DND-41 (cell line): Measurements from ENCODE around the gene OTUD4.

Experiments
- ATAC-seq: fragments of 200-7000 bp; cut with Tn5 transposase; 3 replicates; pipeline ENCODE4 v1.9.1; 2021; ENCODE audit warnings: low read depth; ENCODE audit not compliant: insufficient read depth
- DNase-seq: peaks from one replicate; pipeline ENCODE4 v3.0.0-alpha.2; 2020
- H2AFZ ChIP-seq: 2 replicates; pipeline ENCODE4 v1.6.0; 2012; ENCODE audit warnings: low read depth, low read length
- H3K27ac ChIP-seq: 2 replicates; pipeline ENCODE4 v1.5.1; 2012; ENCODE audit warnings: low read length, inconsistent platforms
- H3K27me3 ChIP-seq: fragments of 200-600 bp; sonication (generic); 2 replicates; pipeline ENCODE4 v1.6.0; 2012; ENCODE audit warnings: low read length, mild to moderate bottlenecking, inconsistent platforms; ENCODE audit not compliant: insufficient read depth, poor library complexity
- H3K36me3 ChIP-seq: 2 replicates; pipeline ENCODE4 v1.5.1; 2012; ENCODE audit warnings: low read length, inconsistent platforms; ENCODE audit not compliant: insufficient read depth
- H3K4me1 ChIP-seq: 2 replicates; pipeline ENCODE4 v1.5.1; 2012; ENCODE audit warnings: mild to moderate bottlenecking, low read length; ENCODE audit not compliant: insufficient read depth
- H3K4me2 ChIP-seq: 2 replicates; pipeline ENCODE4 v1.6.0; 2012; ENCODE audit warnings: mild to moderate bottlenecking, moderate library complexity, low read length, inconsistent platforms; ENCODE audit not compliant: insufficient read depth
- H3K4me3 ChIP-seq, 2 experiments: fragments of 200-600 bp in 1 of 2; shearing (Covaris generic) in 1 of 2; 2 replicates each; pipeline ENCODE4 v1.5.1; 2012 to 2016; ENCODE audit warnings: inconsistent platforms in 2 of 2, low read length in 2 of 2, mild to moderate bottlenecking in 2 of 2, low read depth in 1 of 2, moderate library complexity in 1 of 2
- H3K79me2 ChIP-seq: 2 replicates; pipeline ENCODE4 v1.6.0; 2012; ENCODE audit warnings: low read length, inconsistent platforms; ENCODE audit not compliant: insufficient read depth
- H3K9ac ChIP-seq: 2 replicates; pipeline ENCODE4 v1.6.0; 2012; ENCODE audit warnings: low read depth, mild to moderate bottlenecking, inconsistent platforms, low read length, moderate library complexity
- H3K9me3 ChIP-seq: 2 replicates; pipeline ENCODE4 v1.5.1; 2012; ENCODE audit warnings: low read length, moderate library complexity, mild to moderate bottlenecking, inconsistent platforms; ENCODE audit not compliant: insufficient read depth, severe bottlenecking
- H4K20me1 ChIP-seq: 2 replicates; pipeline ENCODE4 v1.6.0; 2012; ENCODE audit warnings: low read length; ENCODE audit not compliant: insufficient read depth
- EZH2 ChIP-seq: IDR thresholded peaks from 3 replicates; pipeline ENCODE4 v1.6.1; 2012; ENCODE audit warnings: borderline replicate concordance, low read depth, mild to moderate bottlenecking, moderate library complexity, low read length, inconsistent platforms; ENCODE audit not compliant: severe bottlenecking
- TF ChIP-seq, protein P1 (sequence below): IDR thresholded peaks from 2 replicates; pipeline ENCODE4 v1.5.1; 2012; ENCODE audit warnings: borderline replicate concordance, low read length, moderate library complexity, mild to moderate bottlenecking; ENCODE audit not compliant: poor library complexity, severe bottlenecking; ENCODE audit errors: extremely low read depth

The OTUD4 gene

DNA sequence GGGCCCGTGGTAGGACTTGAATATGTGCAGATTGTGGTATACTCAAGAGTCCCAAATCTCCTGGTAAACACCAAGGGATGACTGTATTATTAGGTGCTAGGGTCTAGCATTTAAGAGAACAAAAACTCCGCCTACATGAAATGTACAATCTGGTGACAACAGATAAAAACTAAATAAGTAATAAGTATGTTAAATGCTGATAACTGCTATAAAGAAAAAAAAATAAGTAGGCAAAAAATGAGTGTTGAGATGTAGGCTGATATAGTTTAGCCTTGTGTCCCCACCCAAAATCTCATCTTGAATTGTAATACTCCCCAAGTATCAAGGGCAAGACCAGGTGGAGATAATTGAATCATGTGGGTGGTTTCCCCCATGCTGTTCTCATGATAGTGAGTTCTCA, 23.4 kb downstream of the OTUD4 start:
- H3K27ac ChIP-seq, result no peak overlapping the region
- H3K9me3 ChIP-seq, result no peaks in the 10 kb centered on the region
- TF ChIP-seq, protein P1, sequence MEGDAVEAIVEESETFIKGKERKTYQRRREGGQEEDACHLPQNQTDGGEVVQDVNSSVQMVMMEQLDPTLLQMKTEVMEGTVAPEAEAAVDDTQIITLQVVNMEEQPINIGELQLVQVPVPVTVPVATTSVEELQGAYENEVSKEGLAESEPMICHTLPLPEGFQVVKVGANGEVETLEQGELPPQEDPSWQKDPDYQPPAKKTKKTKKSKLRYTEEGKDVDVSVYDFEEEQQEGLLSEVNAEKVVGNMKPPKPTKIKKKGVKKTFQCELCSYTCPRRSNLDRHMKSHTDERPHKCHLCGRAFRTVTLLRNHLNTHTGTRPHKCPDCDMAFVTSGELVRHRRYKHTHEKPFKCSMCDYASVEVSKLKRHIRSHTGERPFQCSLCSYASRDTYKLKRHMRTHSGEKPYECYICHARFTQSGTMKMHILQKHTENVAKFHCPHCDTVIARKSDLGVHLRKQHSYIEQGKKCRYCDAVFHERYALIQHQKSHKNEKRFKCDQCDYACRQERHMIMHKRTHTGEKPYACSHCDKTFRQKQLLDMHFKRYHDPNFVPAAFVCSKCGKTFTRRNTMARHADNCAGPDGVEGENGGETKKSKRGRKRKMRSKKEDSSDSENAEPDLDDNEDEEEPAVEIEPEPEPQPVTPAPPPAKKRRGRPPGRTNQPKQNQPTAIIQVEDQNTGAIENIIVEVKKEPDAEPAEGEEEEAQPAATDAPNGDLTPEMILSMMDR, result no peak
- TF ChIP-seq EZH2, result no peak
- H3K27me3 ChIP-seq, result no peaks in the 10 kb centered on the region
- H3K4me2 ChIP-seq, result no peak overlapping the region
- H3K9ac ChIP-seq, result no peak overlapping the region
- H3K36me3 ChIP-seq, result peaks cover 89% of the 10 kb centered on the region
- DNase-seq (no peak), ATAC-seq (no peak)
- H3K4me1 ChIP-seq, result no peaks in the 10 kb centered on the region
- no peak overlapping the region for H3K4me3 ChIP-seq
- H2AFZ ChIP-seq, result no peak overlapping the region
- peaks cover 9% of the 10 kb centered on the region; the same call in 1 of the 2 replicates for H4K20me1 ChIP-seq
- peaks cover 44% of the 10 kb centered on the region for H3K79me2 ChIP-seq

DNA sequence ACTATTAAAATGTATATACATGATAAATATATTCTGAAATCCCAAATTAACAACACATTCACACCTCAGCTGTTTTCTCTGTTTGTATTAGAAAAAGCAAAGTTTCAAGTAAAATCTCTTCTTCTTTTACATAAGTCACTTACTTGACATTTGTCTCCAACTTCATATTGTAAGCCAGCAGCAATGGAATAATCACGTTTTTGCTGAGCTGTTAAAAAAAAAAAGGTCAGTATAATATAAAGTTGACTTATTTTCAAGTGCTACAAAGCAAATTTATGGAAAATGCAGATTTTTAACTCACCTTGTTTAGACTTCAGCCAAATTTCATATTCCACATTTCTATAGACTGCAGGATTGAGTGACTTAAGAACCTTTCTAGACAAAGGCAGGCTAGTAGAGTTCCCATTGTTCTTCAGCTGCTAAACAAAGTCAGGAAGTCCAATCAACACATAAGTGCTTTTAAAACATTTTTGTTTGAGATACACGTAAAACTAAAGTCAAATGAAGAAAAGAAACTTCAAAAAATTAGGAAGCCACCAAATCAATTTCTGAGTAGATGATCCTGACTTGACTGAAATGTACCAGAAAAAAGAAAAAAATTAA, 25.0 kb downstream of the OTUD4 start:
- Histone ChIP-seq H3K27ac (no peak overlapping the region), H3K9ac (no peak overlapping the region), H3K4me3 (no peak overlapping the region), H3K4me1 (no peaks in the 10 kb centered on the region), H3K9me3 (no peaks in the 10 kb centered on the region), H3K4me2 (no peak overlapping the region), H3K79me2 (peaks cover 32% of the 10 kb centered on the region), H3K36me3 (peaks cover 88% of the 10 kb centered on the region), H3K27me3 (no peaks in the 10 kb centered on the region), H4K20me1 (peaks cover 5% of the 10 kb centered on the region; the same call in 1 of the 2 replicates), H2AFZ (no peak overlapping the region)
- no peak for TF ChIP-seq EZH2
- TF ChIP-seq, protein P1, result no peak
- DNase-seq, result no peak
- no peak for ATAC-seq

DNA sequence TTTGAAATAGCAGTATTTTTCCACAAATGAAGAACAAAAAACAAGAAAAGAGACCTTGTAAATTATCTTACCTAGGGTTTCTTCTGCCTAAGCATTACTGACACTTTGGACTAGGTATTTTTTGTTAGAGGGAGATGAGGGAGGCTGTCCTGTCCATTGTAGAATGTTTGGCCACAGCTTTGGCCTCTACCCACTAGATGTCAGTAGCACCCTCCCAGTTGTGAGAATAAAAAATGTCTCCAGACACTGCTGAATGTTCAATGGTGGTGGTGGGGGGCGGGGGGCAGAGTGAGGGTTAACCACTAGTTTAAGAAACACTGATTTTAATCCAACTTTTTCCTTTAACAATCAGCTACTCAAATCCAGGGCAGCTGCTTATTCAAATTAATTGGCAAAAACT, 25.8 kb downstream of the OTUD4 start:
- no peak overlapping the region for H3K27ac ChIP-seq
- peaks cover 88% of the 10 kb centered on the region for H3K36me3 ChIP-seq
- no peak overlapping the region for H2AFZ ChIP-seq
- no peaks in the 10 kb centered on the region for H3K9me3 ChIP-seq
- H3K4me3 ChIP-seq, result no peak overlapping the region
- H3K9ac ChIP-seq, result no peak overlapping the region
- no peak for DNase-seq
- no peak for TF ChIP-seq EZH2
- TF ChIP-seq, protein P1, result peak; percentile 41
- H4K20me1 ChIP-seq, result peaks cover 5% of the 10 kb centered on the region; the same call in 1 of the 2 replicates
- H3K79me2 ChIP-seq, result peaks cover 25% of the 10 kb centered on the region
- H3K4me1 ChIP-seq, result no peaks in the 10 kb centered on the region
- ATAC-seq, result peak; percentile 49; the same call in 2 of the 3 replicates
- no peaks in the 10 kb centered on the region for H3K27me3 ChIP-seq
- H3K4me2 ChIP-seq, result no peak overlapping the region

DNA sequence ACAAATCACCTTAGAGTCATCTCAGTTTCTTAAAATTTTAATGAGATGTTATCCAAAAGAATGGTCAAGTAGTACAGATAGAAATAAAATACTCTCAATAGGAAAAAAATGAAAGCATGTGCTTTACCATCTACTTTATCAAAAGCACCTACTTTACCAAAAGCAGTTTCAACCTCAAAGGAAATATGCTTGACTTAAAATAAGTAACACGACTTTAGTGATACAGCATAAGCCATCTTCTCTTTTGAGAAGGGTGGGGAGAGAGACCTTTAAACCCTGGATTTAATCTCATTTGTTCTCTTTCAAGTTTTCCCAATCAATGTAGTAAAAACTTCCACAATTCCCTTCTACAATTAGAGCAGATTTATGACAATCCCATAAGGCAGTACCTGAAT, 26.5 kb downstream of the OTUD4 start:
- Histone ChIP-seq H3K36me3 (peaks cover 88% of the 10 kb centered on the region), H2AFZ (no peak overlapping the region), H3K79me2 (peaks cover 21% of the 10 kb centered on the region), H3K4me1 (no peaks in the 10 kb centered on the region), H3K4me2 (no peak overlapping the region), H3K4me3 (no peak overlapping the region), H3K27me3 (no peaks in the 10 kb centered on the region), H3K27ac (no peak overlapping the region), H4K20me1 (peaks cover 7% of the 10 kb centered on the region; the same call in 1 of the 2 replicates), H3K9ac (no peak overlapping the region), H3K9me3 (no peaks in the 10 kb centered on the region)
- no peak for DNase-seq
- TF ChIP-seq, protein P1, result no peak
- no peak for ATAC-seq
